ENCODE results near the gene FDCSP. TPM values are rescaled to one million over a fixed set of nuclear protein-coding genes. Genes with fewer than 3 reads are reported as not detected.

Gene FDCSP
- total RNA-seq, 1 experiment from 2014 or later = not detected

- Histone ChIP-seq H3K4me1 (ENCODE audit: insufficient read depth, low read length) (no peaks in the 10 kb centered on the region), H3K79me1 (ENCODE audit: insufficient read depth, low read depth, low read length, poor library complexity, severe bottlenecking) (no peaks in the 10 kb centered on the region), H3K56ac (ENCODE audit: insufficient read length, low read depth, low read length) (no peak overlapping the region), H2BK5ac (ENCODE audit: insufficient read length, low read length) (no peak overlapping the region), H3K27me3 (ENCODE audit: insufficient read depth, low read length) (no peaks in the 10 kb centered on the region), H2BK20ac (ENCODE audit: low read depth, low read length, poor library complexity, severe bottlenecking) (no peak overlapping the region), H3K4ac (ENCODE audit: low read depth, low read length) (no peak overlapping the region), H3K79me2 (ENCODE audit: insufficient read depth, low read length) (no peaks in the 10 kb centered on the region), H2BK12ac (ENCODE audit: insufficient read length, low read depth, low read length) (no peak overlapping the region), H2AFZ (ENCODE audit: low read length) (no peak overlapping the region), H3K23ac (ENCODE audit: insufficient read length, low read depth, low read length) (no peak overlapping the region), H2AK5ac (ENCODE audit: insufficient read length, low read length) (no peak overlapping the region), H3K14ac (ENCODE audit: insufficient read depth, low read length) (no peak overlapping the region), H3K9ac (ENCODE audit: extremely low read depth, insufficient read length, low read length) (no peak overlapping the region), H3K23me2 (ENCODE audit: insufficient read length, low read depth, low read length, poor library complexity, severe bottlenecking) (no peaks in the 10 kb centered on the region), H2BK15ac (ENCODE audit: low read depth, low read length) (no peak overlapping the region), H4K20me1 (ENCODE audit: control insufficient read depth, insufficient read depth, insufficient read length) (no peaks in the 10 kb centered on the region), H3K27ac (ENCODE audit: insufficient read length, low read depth, low read length) (no peak overlapping the region), H3K4me2 (ENCODE audit: insufficient read depth, insufficient read length, low read length) (no peak overlapping the region), H4K5ac (ENCODE audit: insufficient read length, low read depth, low read length) (no peak overlapping the region), H4K8ac (replicated peaks; ENCODE audit: insufficient read length, low read depth, low read length) (no peak overlapping the region), H3K9me3 (ENCODE audit: control insufficient read depth, low read depth, low read length) (no peaks in the 10 kb centered on the region), H2BK120ac (ENCODE audit: low read depth, low read length, poor library complexity, severe bottlenecking) (no peak overlapping the region), H4K91ac (ENCODE audit: insufficient read length, low read depth, low read length) (no peak overlapping the region), H3K18ac (ENCODE audit: insufficient read length, low read depth, low read length) (no peak overlapping the region), H3T11ph (ENCODE audit: low read length) (no peak overlapping the region)
- H3K4me3 Mint-ChIP-seq = no peak overlapping the region
- TF ChIP-seq CTCF (conservative IDR thresholded peaks at IDR 0.05) = no peak
- H3K27ac Mint-ChIP-seq = no peak overlapping the region
- no CpG with 5 or more reads among the region's 1 CpG for WGBS (ENCODE audit: extremely low coverage, insufficient read length, low lambda C conversion rate)
- no peak for DNase-seq
- H3K36me3 Mint-ChIP-seq (ENCODE audit: insufficient read depth in 1 of 3, low read depth in 3 of 3) = peaks cover 0 to 4% (median 0%) of the 10 kb centered on the region in 3 experiments; a peak in 1 of 7 replicates
- no peaks in the 10 kb centered on the region for H3K27me3 Mint-ChIP-seq (ENCODE audit: low read depth)
- no peaks in the 10 kb centered on the region for H3K9me3 Mint-ChIP-seq
- peaks cover 0 to 5% of the 10 kb centered on the region in 2 experiments; a peak in 1 of 4 replicates for H3K4me1 Mint-ChIP-seq
Observed at GRCh38 chr4:70191647-70192046, 34.3 kb upstream of the FDCSP start.

All from H9 (cell line).